PFSK-1 (cell line): ENCODE measurements around the gene TMEM203.

Experiments
- POLR2AphosphoS5 ChIP-seq: IDR thresholded peaks from 2 replicates; pipeline ENCODE4 v1.6.1; 2012; ENCODE audit warnings: low read depth, mild to moderate bottlenecking, control low read depth, low read length, moderate library complexity
- SIN3A ChIP-seq: IDR thresholded peaks from 2 replicates; pipeline ENCODE4 v1.6.1; 2012; ENCODE audit warnings: mild to moderate bottlenecking, low read length, moderate library complexity, borderline replicate concordance; ENCODE audit not compliant: insufficient read depth
- TAF1 ChIP-seq: IDR thresholded peaks from 2 replicates; pipeline ENCODE4 v1.6.1; 2012; ENCODE audit warnings: low read length, control low read depth, borderline replicate concordance; ENCODE audit not compliant: insufficient read depth

DNA sequence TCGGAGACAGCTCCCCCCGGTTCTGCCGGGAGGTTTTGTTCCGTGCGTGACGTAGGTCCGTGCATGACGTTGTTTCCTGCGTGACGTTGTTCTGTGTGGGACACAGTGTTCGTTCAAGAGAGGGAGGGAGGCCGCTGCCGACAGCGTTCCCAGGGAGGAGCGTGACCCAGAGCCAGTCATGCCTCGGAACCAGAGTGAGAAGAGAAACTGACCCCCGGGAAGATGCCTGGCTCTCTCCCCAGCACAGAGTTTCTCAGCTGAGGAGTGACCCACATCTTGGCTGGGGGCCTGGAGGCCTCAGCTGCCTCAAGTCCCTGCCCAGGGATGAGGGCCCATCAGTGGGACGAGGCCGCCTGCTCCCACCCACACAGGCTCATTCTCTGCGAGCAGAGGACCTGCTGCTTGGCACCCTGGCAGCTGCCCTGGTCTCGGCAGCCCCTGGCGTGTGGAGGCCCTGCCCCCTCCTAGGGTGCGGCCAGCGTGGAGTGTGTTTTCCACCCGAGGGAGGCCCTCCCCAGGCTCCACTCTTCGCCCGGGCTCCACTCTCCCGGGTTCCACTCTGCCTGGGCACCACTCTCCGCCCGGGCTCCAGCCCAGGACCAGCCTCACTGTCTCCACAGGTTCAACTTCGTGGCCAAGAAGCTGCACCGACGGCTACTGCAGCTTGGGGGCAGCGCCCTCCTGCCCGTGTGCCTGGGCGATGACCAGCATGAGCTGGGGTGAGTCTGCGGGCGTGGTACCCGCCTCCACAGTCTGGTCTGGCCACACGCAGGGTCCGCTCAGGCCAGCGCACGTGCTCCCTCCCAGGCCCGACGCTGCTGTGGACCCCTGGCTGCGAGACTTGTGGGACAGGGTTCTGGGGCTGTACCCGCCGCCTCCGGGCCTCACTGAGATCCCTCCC lies 8.0 kb upstream of the TMEM203 start:
- TF ChIP-seq POLR2AphosphoS5 (no peak), TAF1 (no peak), SIN3A (no peak)
